Activated T-helper 1 cell treated with anti-CD3 and anti-CD28 coated beads, Interleukin-2, amount 50 U/mL, for 16 hours (primary cell): ENCODE data around the gene THSD7B.

ENCODE experiments used
- DNase-seq, 2 donors: peaks; one replicate each; pipeline ENCODE4 v3.0.0-alpha.2; 2020; ENCODE audit warnings: low read depth in 1 of 2, low spot score in 1 of 2

Gene THSD7B

DNA sequence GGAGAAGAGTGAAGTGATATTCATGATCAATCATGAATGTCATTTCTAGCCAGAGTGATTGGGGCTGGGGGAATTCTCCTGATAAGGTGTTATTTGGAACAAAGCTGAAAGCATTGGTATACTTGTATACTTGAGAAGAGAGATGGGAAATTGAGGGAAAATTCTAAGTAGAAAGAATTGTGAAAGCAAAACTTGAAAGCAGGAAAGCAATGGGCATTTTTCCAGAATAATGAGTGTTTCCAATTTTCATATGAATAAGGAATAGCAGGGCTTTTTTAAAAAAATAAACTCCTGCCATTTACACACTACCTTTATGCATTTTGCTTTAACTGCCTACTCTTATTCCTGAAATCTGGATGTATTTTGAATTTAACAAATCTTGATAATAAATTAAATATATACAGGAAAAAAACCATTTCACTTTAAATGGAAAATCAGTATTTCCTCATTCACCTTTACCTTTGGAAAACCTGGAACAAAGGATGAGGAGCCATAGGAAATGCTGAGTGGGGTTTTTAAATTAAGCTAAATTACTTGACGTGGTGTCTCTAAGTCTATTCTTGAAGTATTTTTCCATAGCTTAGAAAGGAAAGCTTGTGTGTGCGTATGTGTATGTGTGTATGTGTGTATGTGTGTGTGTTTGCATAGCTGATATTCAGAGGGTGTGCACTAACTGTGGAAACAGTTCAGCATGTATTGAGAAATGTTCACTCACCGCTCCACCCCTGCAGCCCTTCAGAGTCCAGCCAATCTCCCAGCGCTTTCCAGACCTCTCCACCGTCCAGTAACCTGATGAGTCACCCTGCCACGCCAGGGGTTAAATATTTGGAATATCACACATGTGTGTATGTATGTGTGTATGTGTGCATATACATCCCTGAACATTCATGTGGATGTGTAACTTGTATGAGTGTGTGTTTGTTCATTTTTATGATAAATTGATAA is 427.3 kb downstream of the THSD7B start:
- DNase-seq, result no peak

GRCh38 chr2:137193401-137193800 is 428.1 kb downstream of the THSD7B start:
- DNase-seq, result no peak

GRCh38 chr2:137194111-137194510 is 428.8 kb downstream of the THSD7B start:
- DNase-seq, result no peak

DNA sequence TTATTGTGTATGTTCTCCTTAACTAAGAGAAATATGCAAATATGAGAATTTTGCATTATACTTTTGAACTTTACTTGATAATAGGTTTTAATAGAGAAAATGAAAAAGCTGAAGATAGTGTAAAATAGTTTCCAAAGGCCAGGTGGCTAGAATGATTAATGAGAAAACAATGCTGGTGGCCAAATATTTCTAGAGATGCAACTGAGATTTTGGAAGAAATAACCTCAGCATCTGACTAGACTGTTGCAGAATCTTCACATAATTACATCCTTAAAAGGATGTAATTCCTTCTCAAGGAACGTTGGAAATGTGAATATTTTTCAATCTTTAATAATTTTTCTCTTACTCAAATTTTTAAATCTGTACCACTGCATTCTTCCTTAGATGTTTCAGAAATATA is 434.4 kb downstream of the THSD7B start:
- DNase-seq, result no peak

- DNase-seq, result no peak
Measured at GRCh38 chr2:137202318-137202717, 437.0 kb downstream of the THSD7B start.

GRCh38 chr2:137205324-137205723 is 440.0 kb downstream of the THSD7B start:
- no peak for DNase-seq

DNA sequence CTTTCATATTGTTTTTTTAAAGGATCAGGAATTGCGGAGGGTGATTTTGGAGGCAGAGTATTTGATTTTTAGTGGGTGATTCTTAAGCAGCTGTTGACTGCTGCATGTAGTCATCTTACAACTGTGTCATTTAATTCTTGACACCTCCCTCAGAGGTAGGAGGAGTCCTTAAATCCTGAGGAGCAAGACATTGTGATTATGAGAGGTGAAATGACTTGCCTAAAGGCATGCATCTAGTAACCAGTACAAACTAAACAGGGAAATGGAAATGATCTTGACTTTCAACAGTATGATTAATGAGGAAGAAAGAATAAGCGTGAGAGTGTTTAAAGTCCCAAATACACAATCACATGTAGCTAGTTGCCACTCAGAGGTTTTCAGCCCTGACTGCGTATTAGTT is 440.7 kb downstream of the THSD7B start:
- no peak for DNase-seq

GRCh38 chr2:137207030-137207429 is 441.7 kb downstream of the THSD7B start:
- no peak for DNase-seq

DNA sequence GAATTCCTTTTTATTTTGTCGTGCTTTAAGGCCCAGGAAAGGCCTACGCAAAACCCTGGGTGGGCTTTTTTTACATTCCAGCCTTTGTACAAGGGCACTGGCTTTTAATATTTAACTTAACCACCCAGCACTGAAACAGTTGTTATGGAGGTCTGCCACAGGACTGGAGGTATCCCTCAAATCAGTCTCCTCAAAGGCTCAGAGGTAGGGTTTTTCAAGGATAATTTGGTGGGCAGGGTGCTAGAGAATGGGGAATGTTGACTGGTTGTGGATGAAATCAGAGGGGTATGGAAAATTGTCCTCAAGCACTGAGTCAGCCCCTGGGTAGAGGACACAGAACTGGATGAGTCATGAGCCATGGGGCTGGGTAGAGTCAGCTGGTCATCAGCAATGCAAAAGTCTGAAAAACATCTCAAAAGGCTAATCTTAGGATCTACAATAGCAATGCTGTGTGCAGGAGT is 443.1 kb downstream of the THSD7B start:
- no peak for DNase-seq

GRCh38 chr2:137210039-137210438 is 444.7 kb downstream of the THSD7B start:
- DNase-seq, result no peak

DNA sequence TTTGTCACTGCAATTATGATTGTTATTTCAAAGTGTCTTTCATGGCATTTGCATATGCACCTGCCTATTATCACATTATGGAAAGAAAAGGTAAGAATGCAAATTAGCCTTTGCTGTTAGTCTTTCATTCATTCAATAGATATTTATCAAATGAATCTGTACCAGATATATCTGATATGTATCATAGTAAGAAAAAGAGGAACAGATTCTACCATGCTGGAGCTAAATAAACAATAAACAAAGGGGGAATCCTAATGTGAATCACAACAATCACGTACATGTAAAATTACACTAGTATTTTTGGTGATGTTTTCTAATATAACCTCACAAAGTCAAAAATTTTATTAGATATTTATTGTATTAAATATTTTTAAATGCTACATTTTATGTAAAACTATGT is 446.4 kb downstream of the THSD7B start:
- DNase-seq, result no peak

DNA sequence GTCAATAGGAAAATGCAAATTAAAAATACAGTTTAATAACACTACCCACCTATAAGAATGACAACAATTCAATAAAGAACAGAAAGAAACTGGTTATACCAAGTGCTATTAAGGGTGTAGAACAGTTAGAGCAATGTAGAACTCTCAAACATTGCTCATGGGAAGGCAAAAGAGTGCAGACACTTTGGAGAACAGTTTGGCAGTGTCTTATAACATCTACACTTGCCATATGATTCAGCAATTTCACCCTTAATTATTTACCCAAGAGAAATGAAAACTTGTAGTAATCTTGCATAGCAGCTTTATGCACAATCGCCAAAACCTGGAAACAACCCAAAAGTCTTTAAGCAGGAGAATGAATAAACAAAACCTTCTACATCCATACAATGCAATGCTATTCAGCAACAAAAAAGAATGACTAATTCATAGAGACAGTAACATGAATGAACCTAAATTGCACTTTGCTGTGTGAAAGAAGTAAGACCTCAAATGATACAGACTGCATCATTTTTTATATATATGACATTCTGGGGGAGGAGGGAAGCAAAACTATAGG is 455.2 kb downstream of the THSD7B start:
- no peak for DNase-seq

DNA sequence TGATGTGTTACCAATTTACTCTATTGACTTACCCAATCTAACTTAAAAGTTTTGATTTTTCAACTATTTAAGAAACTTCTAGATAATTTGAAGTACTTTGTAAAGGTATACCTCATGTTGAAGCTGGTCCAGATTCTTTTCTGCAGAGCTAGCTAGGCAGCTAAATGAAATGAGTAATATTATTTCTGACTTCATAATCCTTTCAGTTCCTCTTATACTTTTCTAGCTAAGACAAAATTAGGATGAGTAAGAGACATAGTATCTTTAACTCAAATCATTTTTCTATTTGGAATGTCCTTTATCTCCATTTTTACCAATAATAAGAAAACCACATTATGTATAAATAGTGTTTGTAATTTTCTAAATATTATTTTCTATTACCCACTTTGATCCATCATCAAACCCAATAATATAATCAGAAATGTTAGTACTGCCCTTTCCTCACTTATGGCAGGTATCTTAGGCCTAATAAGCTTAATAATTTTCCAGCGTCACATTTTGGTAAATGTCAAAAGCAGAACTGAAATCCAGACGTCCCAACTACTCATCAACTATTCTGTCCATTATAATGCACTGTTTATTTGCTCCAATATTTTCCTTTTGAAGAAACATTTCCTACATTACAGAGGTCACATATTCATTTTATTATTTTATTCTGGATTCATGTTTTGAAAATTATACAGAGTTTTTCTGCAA is 456.6 kb downstream of the THSD7B start:
- no peak for DNase-seq

- no peak for DNase-seq
Measured at GRCh38 chr2:137223722-137224121, 458.4 kb downstream of the THSD7B start.

DNA sequence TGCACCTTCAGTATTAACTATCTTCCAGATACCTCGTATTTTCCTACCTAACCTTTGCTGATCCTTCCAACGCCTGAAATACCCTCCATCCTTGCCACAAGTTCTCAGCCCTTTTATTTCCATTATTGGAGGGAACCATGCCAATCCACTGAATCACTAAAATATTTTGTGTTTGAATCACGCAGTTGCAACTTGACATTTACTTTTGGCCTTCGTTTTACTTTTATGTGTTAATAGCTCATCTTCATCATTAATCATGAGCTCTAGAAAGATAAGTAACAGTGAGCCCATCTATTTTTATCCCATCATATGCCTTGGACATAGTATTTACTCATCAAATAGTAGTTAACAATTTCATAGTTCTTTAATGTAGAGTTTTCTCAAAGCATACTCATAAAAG is 463.2 kb downstream of the THSD7B start:
- DNase-seq, result no peak

DNA sequence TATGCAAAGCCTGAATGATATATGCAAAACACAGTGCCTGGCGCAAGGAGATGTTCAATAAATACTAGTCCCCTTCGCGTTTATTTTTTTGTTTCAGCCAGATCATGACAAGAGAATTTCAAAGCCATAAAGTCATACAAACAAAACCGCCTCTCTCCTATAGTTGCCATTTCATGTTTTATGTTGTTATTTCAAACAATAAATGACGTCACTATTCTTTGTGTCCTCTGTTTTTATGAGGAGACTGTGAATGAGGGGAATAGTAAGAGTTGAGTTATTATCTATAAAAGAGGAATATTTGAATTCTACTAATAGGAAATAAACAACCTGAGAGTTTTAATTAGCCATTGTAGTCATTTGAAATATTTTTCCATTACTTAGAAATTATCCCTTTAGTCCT is 464.5 kb downstream of the THSD7B start:
- no peak for DNase-seq

DNA sequence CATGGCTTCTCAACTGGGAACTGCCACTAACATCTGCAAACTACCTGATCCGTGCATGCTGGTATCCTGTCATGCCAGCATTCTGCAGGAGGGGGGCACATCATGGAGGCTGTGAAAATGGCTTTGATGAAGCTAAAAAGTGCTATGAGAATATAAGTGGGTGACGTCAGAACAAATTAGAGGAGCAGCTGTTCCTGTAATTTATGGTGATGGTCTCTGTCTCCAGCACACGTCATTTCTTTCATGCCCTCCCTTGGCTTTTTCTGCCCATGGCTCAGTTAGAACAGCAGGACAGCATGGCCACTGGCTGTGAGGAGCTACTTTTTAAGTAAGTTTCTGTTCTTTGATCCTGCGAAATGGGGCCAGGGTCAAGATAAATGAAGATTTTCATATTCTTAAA is 466.3 kb downstream of the THSD7B start:
- DNase-seq, result no peak

GRCh38 chr2:137232076-137232475 is 466.7 kb downstream of the THSD7B start:
- DNase-seq, result no peak

DNA sequence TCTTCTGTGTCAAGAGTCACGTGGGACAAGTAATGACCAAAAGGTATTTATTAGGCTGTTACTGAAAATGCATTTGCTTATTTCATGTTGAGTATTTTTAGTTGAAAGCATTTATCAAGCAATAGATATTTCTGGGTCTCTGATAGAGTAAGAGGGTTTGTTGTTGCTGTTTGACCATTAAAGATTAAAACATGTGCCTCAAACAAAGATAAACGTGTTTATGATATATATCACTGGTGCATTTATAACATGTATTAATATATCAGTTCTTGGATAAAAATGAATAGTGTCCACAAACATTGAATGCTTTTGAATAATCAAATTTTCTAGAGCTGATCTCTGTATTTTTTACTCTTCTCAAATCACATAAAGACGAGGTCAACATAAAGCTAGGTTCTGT is 467.7 kb downstream of the THSD7B start:
- DNase-seq, result no peak

- DNase-seq, result no peak
Measured at GRCh38 chr2:137237055-137237454, 471.7 kb downstream of the THSD7B start.

- DNase-seq, result no peak
Measured at GRCh38 chr2:137238065-137238464, 472.7 kb downstream of the THSD7B start.
